Measurements from ENCODE around the gene OLFML2A. TPM values are rescaled to one million over a fixed set of nuclear protein-coding genes. Genes with fewer than 3 reads are reported as not detected.
"Not testable (repeated sequence)": the region's sequence is repeated elsewhere in the genome, so short reads cannot be mapped to it uniquely, and the experiment has no call there.

Gene OLFML2A
- total RNA-seq = under 1 TPM in 3 of 5 donors, not detected in 2; 0.07 to 0.18 (median 0.13) TPM
- 0.13 TPM for total RNA-seq (2013)
- total RNA-seq = 0 to 0.25 (median 0) reads per million in 29 experiments

- Histone ChIP-seq H3K4me3 (ENCODE audit: control insufficient read depth in 1 of 2, extremely low read depth in 1 of 2, low read length in 1 of 2) (peak within 1 kb of the TSS in 1 of 2 donors; percentile 25), H3K27ac (ENCODE audit: low read length) (no peak within 1 kb of the TSS), H3K36me3 (ENCODE audit: control insufficient read depth in 2 of 2, extremely low read depth in 1 of 2, insufficient read depth in 1 of 2, low read length in 1 of 2) (no peaks in the 10 kb centered on the region), H3K27me3 (replicated peaks in 1 of 2; ENCODE audit: control insufficient read depth in 2 of 2, extremely low read depth in 1 of 2, insufficient read depth in 2 of 2, low read length in 1 of 2) (peaks cover 2 to 53% of the 10 kb centered on the region in 2 experiments), H3K9me3 (no peaks in the 10 kb centered on the region), H3K4me1 (ENCODE audit: control insufficient read depth in 1 of 2, extremely low read depth in 1 of 2, insufficient read depth in 2 of 2, low read length in 2 of 2) (peaks cover 0 to 20% of the 10 kb centered on the region in 2 experiments)
- Mint-ChIP-seq H3K27ac (peak within 1 kb of the TSS in 1 of 2 donors; percentile 31), H3K9me3 (no peaks in the 10 kb centered on the region), H3K36me3 (no peaks in the 10 kb centered on the region), H3K4me1 (peaks cover 26 to 31% (median 29%) of the 10 kb centered on the region in 3 donors), H3K4me3 (peak within 1 kb of the TSS; percentile 60 to 79 (median 65)), H3K27me3 (peaks cover 35 to 46% of the 10 kb centered on the region in 2 donors)
- ChIA-PET POLR2A (no interaction called here), CTCF (interaction anchor here in 1 of 2 donors (0.5 to 2.3 kb wide), 3 partner anchors 11 to 76 kb away, joined by 3 to 7 read pairs (median 7); partner anchors contain the start of gene WDR38)
- ATAC-seq (replicated peaks in 1 of 4) (peak; percentile 48 to 63 (median 56)), DNase-seq (peak in 5 of 35 experiments; percentile 13 to 44 (median 18))
- WGBS (ENCODE audit: insufficient coverage) = 2% methylated on average over 85 of the region's 87 CpGs
These were observed at the start of gene OLFML2A for GRCh38 chr9:124776954-124777648. TSS of gene OLFML2A (plus strand) at chr9:124777133. CDS start at chr9:124777271, 138 bp downstream.

GRCh38 chr9:124730772-124731171, 46.2 kb upstream of the OLFML2A start:
- H3K4me3 Mint-ChIP-seq = no peak overlapping the region
- H3K27ac Mint-ChIP-seq = no peak overlapping the region
- H3K36me3 Mint-ChIP-seq = no peaks in the 10 kb centered on the region
- DNase-seq (no peak), ATAC-seq (replicated peaks in 1 of 4) (no peak)
- 92% methylated on average over 2 of the region's 2 CpGs for WGBS (ENCODE audit: insufficient coverage)
- Histone ChIP-seq H3K4me1 (ENCODE audit: control insufficient read depth in 1 of 2, extremely low read depth in 1 of 2, insufficient read depth in 2 of 2, low read length in 2 of 2) (no peaks in the 10 kb centered on the region), H3K27ac (ENCODE audit: low read length) (no peak overlapping the region), H3K27me3 (replicated peaks in 1 of 2; ENCODE audit: control insufficient read depth in 2 of 2, extremely low read depth in 1 of 2, insufficient read depth in 2 of 2, low read length in 1 of 2) (no peaks in the 10 kb centered on the region), H3K4me3 (ENCODE audit: control insufficient read depth in 1 of 2, extremely low read depth in 1 of 2, low read length in 1 of 2) (no peak overlapping the region), H3K9me3 (no peaks in the 10 kb centered on the region), H3K36me3 (ENCODE audit: control insufficient read depth in 2 of 2, extremely low read depth in 1 of 2, insufficient read depth in 1 of 2, low read length in 1 of 2) (no peaks in the 10 kb centered on the region)
- no peaks in the 10 kb centered on the region for H3K9me3 Mint-ChIP-seq
- peaks cover 5 to 12% of the 10 kb centered on the region in 2 donors for H3K27me3 Mint-ChIP-seq
- no peaks in the 10 kb centered on the region for H3K4me1 Mint-ChIP-seq
- CTCF ChIA-PET = interaction anchor here in 1 of 2 donors (0.5 kb wide), 2 partner anchors 17 to 578 kb away, joined by 3 read pairs; no protein-coding TSS in a partner anchor
- POLR2A ChIA-PET = interaction anchor here in 1 of 2 donors (0.6 kb wide), 1 partner anchor 117 kb away, joined by 5 read pairs; no protein-coding TSS in a partner anchor

- Mint-ChIP-seq H3K4me1 (no peaks in the 10 kb centered on the region), H3K4me3 (no peak overlapping the region), H3K36me3 (no peaks in the 10 kb centered on the region), H3K27ac (no peak overlapping the region), H3K9me3 (no peaks in the 10 kb centered on the region), H3K27me3 (peaks cover 7 to 12% of the 10 kb centered on the region in 2 donors)
- whole genome bisulfite sequencing (ENCODE audit: insufficient coverage) = 94% methylated on average over 7 of the region's 14 CpGs
- Histone ChIP-seq H3K4me3 (ENCODE audit: control insufficient read depth in 1 of 2, extremely low read depth in 1 of 2, low read length in 1 of 2) (no peak overlapping the region), H3K36me3 (ENCODE audit: control insufficient read depth in 2 of 2, extremely low read depth in 1 of 2, insufficient read depth in 1 of 2, low read length in 1 of 2) (no peaks in the 10 kb centered on the region), H3K27ac (ENCODE audit: low read length) (no peak overlapping the region), H3K9me3 (no peaks in the 10 kb centered on the region), H3K4me1 (ENCODE audit: control insufficient read depth in 1 of 2, extremely low read depth in 1 of 2, insufficient read depth in 2 of 2, low read length in 2 of 2) (no peaks in the 10 kb centered on the region), H3K27me3 (replicated peaks in 1 of 2; ENCODE audit: control insufficient read depth in 2 of 2, extremely low read depth in 1 of 2, insufficient read depth in 2 of 2, low read length in 1 of 2) (no peaks in the 10 kb centered on the region)
- ChIA-PET CTCF (interaction anchor here in 1 of 2 donors (0.5 kb wide), 1 partner anchor 23 kb away, joined by 4 read pairs; no protein-coding TSS in a partner anchor), POLR2A (interaction anchor here in 1 of 2 donors (0.7 kb wide), 1 partner anchor 25 kb away, joined by 3 read pairs; no protein-coding TSS in a partner anchor)
- ATAC-seq (replicated peaks in 1 of 4) (no peak), DNase-seq (no peak)
These were observed 42.8 kb upstream of the OLFML2A start for GRCh38 chr9:124733964-124734740.

- H3K27ac ChIP-seq (ENCODE audit: low read length); CTCF ChIA-PET; H3K9me3 ChIP-seq; ATAC-seq (replicated peaks in 1 of 4); H3K4me3 Mint-ChIP-seq; H3K27me3 ChIP-seq (replicated peaks in 1 of 2; ENCODE audit: control insufficient read depth in 2 of 2, extremely low read depth in 1 of 2, insufficient read depth in 2 of 2, low read length in 1 of 2); H3K9me3 Mint-ChIP-seq; DNase-seq; H3K4me1 ChIP-seq (ENCODE audit: control insufficient read depth in 1 of 2, extremely low read depth in 1 of 2, insufficient read depth in 2 of 2, low read length in 2 of 2); H3K36me3 ChIP-seq (ENCODE audit: control insufficient read depth in 2 of 2, extremely low read depth in 1 of 2, insufficient read depth in 1 of 2, low read length in 1 of 2); H3K4me1 Mint-ChIP-seq; H3K36me3 Mint-ChIP-seq; H3K27ac Mint-ChIP-seq; H3K4me3 ChIP-seq (ENCODE audit: control insufficient read depth in 1 of 2, extremely low read depth in 1 of 2, low read length in 1 of 2): not testable (repeated sequence)
- WGBS (ENCODE audit: insufficient coverage) = 83% methylated on average over 7 of the region's 7 CpGs
- peaks cover 7 to 12% of the 10 kb centered on the region in 2 donors for H3K27me3 Mint-ChIP-seq
- POLR2A ChIA-PET = interaction anchor here in 1 of 2 donors (0.7 kb wide), 1 partner anchor 25 kb away, joined by 3 read pairs; no protein-coding TSS in a partner anchor
These were observed 42.2 kb upstream of the OLFML2A start for GRCh38 chr9:124734741-124735083.

GRCh38 chr9:124735121-124735520, 41.8 kb upstream of the OLFML2A start:
- ChIA-PET POLR2A (interaction anchor here in 1 of 2 donors (0.7 kb wide), 1 partner anchor 24 kb away, joined by 3 read pairs; no protein-coding TSS in a partner anchor), CTCF (no interaction called here)
- H3K4me3 ChIP-seq (ENCODE audit: control insufficient read depth in 1 of 2, extremely low read depth in 1 of 2, low read length in 1 of 2) = no peak overlapping the region
- H3K27ac ChIP-seq (ENCODE audit: low read length) = no peak overlapping the region
- ATAC-seq (replicated peaks in 1 of 4) (no peak), DNase-seq (no peak)
- no peaks in the 10 kb centered on the region for H3K36me3 ChIP-seq (ENCODE audit: control insufficient read depth in 2 of 2, extremely low read depth in 1 of 2, insufficient read depth in 1 of 2, low read length in 1 of 2)
- no peaks in the 10 kb centered on the region for H3K9me3 ChIP-seq
- H3K27me3 ChIP-seq (replicated peaks in 1 of 2; ENCODE audit: control insufficient read depth in 2 of 2, extremely low read depth in 1 of 2, insufficient read depth in 2 of 2, low read length in 1 of 2) = no peaks in the 10 kb centered on the region
- H3K4me1 Mint-ChIP-seq = no peaks in the 10 kb centered on the region
- H3K4me1 ChIP-seq (ENCODE audit: control insufficient read depth in 1 of 2, extremely low read depth in 1 of 2, insufficient read depth in 2 of 2, low read length in 2 of 2) = no peaks in the 10 kb centered on the region
- no peak overlapping the region for H3K4me3 Mint-ChIP-seq
- no peaks in the 10 kb centered on the region for H3K9me3 Mint-ChIP-seq
- no peaks in the 10 kb centered on the region for H3K36me3 Mint-ChIP-seq
- H3K27ac Mint-ChIP-seq = no peak overlapping the region
- peaks cover 7 to 11% of the 10 kb centered on the region in 2 donors for H3K27me3 Mint-ChIP-seq

- H3K4me1 Mint-ChIP-seq; POLR2A ChIA-PET; H3K36me3 Mint-ChIP-seq; H3K9me3 Mint-ChIP-seq; H3K4me3 Mint-ChIP-seq; H3K4me3 ChIP-seq (ENCODE audit: control insufficient read depth in 1 of 2, extremely low read depth in 1 of 2, low read length in 1 of 2); H3K27ac ChIP-seq (ENCODE audit: low read length); H3K4me1 ChIP-seq (ENCODE audit: control insufficient read depth in 1 of 2, extremely low read depth in 1 of 2, insufficient read depth in 2 of 2, low read length in 2 of 2); ATAC-seq (replicated peaks in 1 of 4); H3K27me3 ChIP-seq (replicated peaks in 1 of 2; ENCODE audit: control insufficient read depth in 2 of 2, extremely low read depth in 1 of 2, insufficient read depth in 2 of 2, low read length in 1 of 2); DNase-seq; H3K36me3 ChIP-seq (ENCODE audit: control insufficient read depth in 2 of 2, extremely low read depth in 1 of 2, insufficient read depth in 1 of 2, low read length in 1 of 2); H3K27ac Mint-ChIP-seq; H3K9me3 ChIP-seq; H3K27me3 Mint-ChIP-seq: not testable (repeated sequence)
- CTCF ChIA-PET = interaction anchor here in 1 of 2 donors (0.6 kb wide), 1 partner anchor 320 kb away, joined by 13 read pairs; no protein-coding TSS in a partner anchor
- 71% methylated on average over 2 of the region's 7 CpGs for WGBS (ENCODE audit: insufficient coverage)
These were observed 38.9 kb upstream of the OLFML2A start for GRCh38 chr9:124738075-124738474.

Measured in T-cell (primary cell).